CD4-positive, alpha-beta T cell treated with Interleukin-12 subunit alpha and Interleukin-12 subunit beta, for 1 hour (primary cell): ENCODE measurements around the gene RSPH9.
A peak's percentile ranks its signal among the peaks of the same experiment; 100 is the strongest.

Experiments used
- DNase-seq: peaks from one replicate; pipeline ENCODE4 v3.0.0-alpha.2; 2020

RSPH9 gene, protein sequence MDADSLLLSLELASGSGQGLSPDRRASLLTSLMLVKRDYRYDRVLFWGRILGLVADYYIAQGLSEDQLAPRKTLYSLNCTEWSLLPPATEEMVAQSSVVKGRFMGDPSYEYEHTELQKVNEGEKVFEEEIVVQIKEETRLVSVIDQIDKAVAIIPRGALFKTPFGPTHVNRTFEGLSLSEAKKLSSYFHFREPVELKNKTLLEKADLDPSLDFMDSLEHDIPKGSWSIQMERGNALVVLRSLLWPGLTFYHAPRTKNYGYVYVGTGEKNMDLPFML

DNA sequence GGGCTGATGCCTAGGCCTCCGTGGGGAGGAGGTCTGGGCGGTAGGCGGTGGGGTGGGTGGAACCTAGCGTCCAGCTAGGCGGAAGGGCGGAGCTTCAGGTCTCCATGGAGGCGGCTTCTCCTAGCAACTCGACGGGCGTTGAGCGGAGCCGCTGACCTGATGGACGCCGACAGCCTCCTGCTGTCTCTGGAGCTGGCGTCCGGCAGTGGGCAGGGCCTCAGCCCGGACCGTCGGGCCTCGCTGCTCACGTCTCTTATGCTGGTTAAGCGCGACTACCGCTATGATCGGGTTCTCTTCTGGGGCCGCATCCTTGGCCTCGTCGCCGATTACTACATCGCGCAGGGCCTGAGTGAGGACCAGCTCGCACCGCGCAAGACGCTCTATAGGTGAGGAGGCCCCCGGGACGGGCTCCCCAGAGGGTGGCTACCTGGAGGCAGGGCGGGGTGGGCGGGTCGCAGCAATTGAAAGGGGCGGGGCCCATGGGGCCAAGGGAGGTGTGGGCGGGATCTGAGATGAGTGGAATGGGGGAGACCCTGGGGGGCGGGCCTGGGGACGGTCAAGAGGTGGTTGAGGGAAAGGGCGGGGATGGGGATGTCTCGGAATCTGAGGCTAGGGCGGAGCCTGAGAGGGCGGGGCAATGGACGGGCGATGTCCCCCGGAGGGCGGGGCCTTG, at the start of gene RSPH9:
Gene RSPH9, plus strand, starts transcription at position 97 of the 673 bp plus-strand sequence. Its CDS starts 63 bp downstream, at position 160.
- peak; percentile 75 for DNase-seq

DNA sequence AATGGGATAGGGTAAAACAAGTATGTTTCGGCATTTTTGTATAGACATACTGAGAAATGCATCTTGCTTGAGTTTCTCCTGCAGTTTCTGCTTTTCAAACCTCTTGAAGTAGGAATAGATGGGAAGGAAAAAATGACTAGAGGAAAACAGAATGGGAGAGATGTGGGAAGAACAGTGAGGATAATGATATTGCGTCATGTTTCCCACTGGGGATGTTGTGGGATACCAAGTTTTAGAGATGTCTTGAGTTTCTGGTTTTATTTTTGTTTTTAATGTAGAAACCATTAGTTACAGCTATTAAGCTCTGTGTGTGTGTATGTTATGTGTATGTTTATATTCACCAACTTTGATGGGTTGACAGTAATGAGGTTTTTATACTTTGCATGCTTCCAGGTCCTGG, 44.2 kb upstream of the RSPH9 start:
- no peak for DNase-seq

DNA sequence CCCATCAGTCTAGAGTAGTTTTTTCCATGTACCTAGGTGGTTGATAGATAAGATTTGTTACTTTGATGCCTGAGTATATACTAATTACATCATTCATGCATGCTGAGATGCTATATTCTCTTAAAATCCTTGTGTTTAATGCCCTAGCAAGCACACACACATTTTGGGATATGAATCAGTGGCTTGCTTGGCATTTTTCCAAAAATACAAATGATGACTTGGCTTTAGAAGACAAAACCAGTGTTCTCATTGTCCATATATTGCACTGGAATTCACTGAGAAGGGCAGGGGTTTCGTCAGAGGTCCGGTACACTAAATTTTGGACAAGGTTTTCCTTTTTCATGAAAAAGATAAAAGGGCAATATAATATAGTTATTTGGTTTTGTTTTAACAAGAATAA, 40.7 kb upstream of the RSPH9 start:
- DNase-seq, result no peak

DNA sequence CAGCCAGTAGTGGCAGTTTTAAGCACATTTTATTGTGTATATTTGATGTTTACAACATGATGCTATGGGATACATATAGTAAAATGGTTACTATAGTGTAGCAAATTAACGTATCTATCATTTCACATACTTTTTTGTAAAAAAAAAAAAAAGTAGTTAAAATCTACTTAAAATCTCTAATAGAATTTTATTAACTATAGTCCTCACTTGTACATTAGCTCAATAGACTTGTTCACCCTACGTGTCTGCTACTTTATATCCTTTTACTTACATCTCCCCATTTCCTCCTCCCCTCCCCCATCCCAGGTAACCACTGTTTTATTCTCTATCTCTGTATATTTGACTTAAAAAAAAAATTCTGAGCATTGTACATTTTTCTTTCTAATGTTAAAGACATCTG, 38.8 kb upstream of the RSPH9 start:
- no peak for DNase-seq

DNA sequence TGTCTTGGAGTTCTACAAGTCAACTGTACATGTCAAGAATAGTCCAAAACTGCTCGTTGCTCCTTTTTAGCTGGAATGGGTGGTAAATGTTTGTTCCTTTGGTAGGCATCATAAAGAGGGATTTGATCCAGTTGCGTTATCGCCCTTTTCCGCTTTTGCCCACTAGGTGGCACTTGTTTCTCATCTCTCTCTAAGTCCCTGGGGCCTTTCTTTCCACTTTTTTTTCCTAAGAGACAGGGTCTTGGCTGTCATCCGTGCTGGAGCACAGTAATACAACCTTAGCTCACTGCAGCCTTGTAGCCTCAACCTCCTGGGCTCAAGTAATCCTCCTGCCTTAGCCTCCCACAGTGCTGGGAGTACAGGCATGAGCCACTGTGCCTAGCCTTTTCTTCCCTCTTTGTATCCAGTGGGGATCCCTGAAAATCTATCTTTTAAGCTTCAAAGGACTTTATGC, 36.5 kb upstream of the RSPH9 start:
- peak; percentile 61 for DNase-seq

DNA sequence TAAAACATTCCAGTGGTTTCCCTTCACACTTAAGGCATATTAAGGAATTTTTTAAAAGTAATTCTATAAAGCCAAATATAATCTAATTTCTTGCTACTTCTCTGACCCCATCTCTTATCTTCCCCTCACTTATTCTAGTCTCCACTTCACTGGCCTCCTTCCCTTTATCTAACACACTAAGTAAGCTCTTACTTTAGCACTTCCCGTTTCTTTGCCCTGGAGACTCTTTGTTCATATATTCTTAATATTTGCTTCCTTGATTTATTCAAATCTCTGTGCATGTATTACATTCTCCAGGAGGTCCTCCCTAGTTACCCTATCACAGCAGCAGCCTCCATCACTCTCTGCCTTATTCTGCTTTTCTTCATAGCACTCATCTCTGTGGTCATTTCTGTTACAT, 36.0 kb upstream of the RSPH9 start:
- DNase-seq, result no peak

DNA sequence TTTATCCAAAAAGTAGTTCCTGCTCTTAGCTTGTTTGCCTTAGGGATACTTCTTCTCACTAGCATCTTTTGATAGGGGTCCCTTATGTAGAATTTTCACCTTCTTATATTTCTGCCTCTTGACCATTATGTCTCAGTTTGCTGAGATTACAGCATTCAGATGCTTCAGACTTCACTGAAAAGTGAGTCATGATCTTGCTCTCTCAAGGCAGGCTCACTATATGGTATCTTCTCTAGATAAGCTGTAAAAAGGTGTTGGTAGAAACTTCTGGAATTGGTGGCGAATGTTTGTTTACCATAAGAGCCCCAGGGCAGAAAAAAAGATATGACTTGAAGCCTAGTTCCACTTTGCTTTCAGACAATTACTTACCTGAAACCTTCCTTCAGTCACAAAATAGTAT, 35.4 kb upstream of the RSPH9 start:
- DNase-seq, result no peak

DNA sequence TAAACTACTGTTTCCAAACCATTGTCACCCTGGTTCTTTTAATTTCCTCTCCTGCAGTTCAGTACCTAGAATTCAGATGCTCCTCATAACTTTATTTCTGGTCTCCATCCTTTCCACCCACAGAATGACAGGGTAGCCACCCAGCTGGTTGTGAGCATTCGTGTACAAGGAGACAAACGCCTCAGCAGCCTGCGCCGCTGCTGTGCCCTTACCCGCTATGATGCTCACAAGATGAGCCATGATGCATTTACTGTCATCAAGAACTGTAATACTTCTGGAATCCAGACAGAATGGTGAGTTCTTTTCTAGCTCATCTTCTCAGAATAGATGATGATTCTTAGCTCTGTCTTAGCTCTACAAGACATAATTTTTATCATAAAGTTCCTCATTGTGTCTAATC, 34.4 kb upstream of the RSPH9 start:
- no peak for DNase-seq

DNA sequence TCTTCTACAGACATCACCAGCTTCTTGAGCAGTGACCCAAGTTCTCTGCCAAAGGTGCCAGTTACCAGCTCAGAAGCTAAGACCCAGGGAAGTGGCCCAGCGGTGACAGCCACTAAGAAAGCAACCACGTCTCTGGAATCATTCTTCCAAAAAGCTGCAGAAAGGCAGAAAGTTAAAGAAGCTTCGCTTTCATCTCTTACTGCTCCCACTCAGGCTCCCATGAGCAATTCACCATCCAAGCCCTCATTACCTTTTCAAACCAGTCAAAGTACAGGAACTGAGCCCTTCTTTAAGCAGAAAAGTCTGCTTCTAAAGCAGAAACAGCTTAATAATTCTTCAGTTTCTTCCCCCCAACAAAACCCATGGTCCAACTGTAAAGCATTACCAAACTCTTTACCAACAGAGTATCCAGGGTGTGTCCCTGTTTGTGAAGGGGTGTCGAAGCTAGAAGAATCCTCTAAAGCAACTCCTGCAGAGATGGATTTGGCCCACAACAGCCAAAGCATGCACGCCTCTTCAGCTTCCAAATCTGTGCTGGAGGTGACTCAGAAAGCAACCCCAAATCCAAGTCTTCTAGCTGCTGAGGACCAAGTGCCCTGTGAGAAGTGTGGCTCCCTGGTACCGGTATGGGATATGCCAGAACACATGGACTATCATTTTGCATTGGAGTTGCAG, 31.0 kb upstream of the RSPH9 start:
- DNase-seq, result no peak

DNA sequence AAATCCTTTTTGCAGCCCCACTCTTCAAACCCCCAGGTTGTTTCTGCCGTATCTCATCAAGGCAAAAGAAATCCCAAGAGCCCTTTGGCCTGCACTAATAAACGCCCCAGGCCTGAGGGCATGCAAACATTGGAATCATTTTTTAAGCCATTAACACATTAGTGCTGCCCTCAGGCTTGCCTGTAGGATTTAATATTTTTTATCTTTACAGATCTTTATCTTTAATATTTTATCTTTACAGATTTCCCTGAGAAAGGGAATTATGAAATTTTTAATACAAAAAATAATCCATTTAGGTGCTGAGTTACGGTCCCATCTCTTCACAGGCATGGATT, 30.5 kb upstream of the RSPH9 start:
- no peak for DNase-seq

DNA sequence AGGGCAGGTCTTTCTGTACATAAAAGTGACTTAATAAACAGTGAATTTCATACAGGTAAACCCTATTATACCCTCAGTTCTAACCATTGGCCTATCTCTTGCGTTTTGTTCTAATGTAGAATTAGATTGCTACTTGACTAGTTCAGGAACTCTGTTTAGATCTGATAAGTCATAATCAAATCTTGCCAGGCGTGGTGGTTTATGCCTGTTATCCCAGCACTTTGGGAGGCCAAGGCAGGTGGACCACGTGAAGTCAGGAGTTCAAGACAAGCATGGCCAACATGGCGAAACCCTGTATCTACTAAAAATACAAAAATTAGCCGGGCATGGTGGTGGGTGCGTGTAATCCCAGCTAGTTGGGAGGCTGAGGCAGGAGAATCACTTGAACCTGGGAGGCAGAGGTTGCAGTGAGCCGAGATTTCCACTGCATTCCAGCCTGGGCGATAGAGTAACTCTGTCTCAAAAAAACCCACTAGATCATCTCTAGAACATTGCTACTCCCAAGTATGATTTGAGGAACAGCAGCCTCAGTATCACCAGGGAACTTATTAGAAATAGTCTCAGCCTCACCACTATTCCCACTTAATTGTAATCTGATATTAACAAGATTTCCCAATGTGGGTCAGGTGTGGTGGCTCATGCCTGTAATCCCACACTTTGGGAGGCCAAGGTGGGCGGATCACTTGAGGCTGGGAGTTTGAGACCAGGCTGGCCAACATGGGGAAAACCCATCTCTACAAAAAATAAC, 27.9 kb upstream of the RSPH9 start:
- DNase-seq, result no peak

DNA sequence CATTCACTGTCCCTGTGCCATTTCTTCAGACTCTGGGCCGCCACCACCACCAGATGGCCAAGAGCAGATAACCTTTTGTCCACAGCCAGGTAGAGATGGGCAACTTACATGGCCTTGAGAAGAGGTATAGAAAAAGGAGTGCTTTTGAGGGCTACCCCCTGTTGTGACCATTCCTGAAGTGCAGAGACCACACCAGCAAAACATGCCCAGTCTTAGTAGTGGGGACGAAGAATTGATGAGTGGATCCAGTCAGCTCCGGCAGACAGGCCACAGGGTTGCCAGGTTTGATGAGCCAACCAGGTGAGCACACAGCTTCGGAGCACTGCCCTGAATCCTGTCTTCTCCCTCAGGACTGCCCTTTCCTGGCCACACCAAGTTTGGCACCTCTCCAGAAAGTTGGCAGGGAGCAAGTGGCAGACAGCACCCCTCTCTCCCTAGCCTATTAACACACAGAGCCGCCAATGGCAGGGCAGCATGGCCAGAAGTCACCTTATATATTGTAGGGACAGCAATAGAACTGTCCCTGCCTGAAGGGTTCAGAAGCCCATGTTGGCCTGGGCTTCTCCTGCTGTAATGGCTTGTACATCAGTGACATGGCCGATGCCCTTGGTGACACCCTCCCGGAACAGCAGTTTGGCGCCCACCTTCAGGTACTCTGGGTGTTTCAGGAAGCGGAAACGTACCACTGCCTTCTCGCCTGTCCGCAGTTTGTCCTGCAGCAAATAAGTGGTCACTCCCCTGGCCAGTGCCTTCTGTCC, 23.6 kb upstream of the RSPH9 start:
- no peak for DNase-seq

DNA sequence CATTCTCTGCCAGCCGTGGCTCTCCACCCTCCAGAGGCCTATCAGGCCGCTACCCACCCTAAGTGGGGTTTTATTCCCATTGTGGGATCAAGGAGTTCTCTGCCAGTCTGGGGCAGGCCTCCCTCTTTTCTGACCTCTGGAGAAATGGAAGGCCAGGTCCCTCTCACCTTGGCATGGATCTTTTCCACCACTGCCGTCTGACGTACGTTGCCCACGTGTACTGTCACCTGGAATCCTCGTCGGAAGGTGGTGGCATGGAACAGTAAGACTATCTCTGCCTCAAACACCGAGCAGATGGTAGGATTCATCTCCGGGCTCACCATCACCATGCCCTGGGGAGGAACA, 23.0 kb upstream of the RSPH9 start:
- DNase-seq, result no peak

DNA sequence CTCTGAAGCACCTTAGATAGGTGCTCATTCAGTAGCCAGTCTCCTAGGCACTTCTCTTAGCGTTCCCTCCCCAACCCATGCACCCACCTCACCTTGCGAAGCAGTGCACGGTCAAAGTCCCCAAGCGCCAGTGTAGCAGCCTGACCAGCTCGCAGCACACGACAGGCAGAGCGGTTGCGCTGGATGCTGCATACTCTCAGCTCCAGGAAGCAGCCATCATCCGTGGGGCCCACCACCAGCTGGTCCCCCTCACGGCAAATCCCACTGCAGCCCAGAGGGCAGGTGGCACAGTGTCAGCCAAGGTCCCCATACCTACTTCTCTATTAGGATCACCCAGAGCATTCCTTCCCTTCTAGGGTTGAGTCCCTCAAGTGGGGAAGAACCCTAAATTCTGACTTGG, 22.3 kb upstream of the RSPH9 start:
- DNase-seq, result no peak

DNA sequence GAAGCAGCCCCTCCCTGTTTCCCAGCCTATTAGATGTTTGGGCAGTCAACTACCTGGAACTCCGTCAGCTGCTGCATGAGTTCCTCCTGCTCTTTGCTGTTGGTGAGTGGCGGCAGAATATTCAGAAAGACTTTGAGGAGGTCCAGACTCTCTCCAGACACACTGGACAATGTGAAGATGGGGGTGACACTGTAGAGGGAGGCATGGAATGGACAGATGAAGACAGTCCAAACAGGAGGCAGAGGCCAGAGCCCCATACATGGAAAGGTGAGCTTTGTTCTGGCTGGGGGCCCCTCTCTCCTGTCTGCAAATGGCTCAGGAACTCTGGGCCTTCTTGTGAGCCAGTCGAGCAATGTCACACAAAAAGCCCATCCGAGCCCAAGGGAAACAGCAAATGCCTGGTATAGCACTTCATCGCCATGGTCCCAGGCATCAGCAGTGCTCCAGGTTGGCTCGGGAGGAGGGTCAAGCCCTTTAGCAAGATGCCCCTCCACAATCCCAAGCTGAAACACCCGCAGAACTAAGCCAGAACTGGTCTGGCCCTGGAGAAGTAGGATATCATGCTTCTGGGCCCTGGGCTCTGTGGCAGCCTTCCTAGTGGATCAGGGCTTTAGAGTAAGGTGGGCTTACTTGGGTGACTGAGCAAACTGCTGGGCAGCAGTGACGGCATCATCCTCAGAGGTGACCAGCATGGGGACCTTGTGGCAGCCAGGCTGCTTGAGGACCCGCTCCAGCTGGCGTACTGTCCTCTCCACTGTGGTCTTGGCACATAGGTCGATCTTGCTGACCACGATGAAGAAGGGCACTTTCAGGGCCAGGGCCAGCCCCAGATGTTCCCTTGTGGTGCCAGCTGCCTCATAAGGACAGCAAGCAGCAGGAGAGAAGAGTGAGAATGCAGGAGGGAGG, 20.7 kb upstream of the RSPH9 start:
- DNase-seq, result no peak

DNA sequence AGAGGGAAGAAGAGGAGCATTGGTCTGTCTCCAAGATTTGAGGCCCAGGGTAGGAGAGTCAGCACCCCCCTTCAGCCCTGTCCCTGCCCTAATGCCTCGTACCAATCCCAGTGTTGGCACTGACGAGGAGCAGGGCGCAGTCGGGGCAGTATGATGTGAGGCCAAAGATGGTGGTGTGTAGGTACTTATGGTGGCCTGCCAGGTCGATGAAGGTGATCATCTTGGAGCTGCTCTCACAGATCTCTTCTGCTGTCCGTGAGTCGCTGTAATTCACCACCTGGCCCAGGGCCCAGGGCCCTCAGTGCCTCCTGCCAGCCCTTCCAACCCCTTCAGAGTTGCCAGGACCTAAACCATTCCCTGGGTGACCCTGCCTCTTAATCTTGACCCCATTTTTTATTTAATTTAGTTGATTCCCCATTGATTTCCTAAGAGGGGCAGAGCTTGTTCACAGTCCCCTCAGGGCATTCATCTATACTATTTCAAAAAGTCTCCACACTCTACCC, 20.0 kb upstream of the RSPH9 start:
- no peak for DNase-seq

DNA sequence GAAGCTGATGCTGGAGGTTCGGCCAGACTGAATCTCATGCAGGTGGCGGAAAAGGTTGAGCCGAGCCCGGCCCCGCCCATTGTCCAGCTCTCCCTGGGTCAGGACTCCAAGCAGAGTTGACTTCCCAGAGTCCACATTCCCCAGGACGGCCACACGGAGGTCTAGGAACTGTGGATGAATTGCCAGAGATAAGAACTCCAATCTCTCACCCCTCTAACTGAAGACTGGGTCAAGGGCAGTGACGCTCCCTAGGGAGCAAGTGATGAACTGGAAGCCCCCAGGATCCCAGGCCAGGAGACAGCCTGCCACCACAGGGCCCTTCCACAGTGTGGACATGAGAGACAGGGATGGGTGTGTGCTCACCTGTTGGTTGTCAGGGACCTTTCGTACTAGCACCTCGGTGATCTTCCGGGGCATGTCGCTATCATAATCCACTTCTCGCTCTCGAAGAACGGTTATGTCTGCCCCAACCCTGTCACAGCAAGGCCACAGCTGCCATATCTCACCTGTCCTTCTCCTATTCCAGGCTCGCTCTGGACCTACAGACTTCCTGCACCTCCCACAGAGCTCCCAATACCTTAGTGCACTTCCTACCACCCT, 19.3 kb upstream of the RSPH9 start:
- DNase-seq, result no peak

DNA sequence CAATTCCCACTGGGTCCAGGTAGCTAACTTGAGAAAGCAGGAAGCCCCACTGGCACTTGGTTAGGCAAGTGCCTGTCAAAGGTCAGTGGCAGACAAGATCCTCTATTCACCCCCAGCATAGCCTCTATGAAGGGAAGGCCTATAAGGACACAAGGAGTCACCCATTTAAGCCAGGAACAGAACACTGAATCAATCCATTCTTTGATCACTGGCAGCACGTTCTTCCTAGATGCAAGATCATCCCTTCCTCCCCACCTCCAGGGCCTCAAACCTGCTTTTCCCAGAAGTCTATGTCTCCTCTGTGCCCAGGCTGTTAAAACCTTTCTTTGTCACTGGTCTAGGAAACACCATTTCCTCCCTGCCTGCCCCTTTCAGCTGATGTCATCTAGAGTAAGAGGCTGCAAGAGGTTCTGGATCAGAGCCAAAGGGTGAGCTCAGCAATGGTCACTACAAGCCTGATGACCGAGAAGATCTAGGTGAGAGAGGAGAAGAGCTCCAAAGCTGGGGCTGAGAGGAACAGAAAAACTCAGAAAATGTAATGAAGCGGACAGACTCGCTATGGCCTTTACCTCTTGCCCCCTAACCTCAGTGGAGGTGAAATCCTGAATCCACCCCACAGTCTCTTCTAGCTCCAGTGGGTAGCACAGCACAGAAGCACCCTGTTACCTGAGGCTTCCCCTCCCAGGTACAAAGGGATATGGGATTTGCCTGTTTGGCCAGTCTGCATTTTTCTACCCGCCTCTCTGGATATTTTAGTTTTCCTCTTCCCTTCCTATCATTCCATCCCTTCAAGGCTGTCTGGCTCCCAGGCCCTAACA, 17.6 kb upstream of the RSPH9 start:
- DNase-seq, result no peak

DNA sequence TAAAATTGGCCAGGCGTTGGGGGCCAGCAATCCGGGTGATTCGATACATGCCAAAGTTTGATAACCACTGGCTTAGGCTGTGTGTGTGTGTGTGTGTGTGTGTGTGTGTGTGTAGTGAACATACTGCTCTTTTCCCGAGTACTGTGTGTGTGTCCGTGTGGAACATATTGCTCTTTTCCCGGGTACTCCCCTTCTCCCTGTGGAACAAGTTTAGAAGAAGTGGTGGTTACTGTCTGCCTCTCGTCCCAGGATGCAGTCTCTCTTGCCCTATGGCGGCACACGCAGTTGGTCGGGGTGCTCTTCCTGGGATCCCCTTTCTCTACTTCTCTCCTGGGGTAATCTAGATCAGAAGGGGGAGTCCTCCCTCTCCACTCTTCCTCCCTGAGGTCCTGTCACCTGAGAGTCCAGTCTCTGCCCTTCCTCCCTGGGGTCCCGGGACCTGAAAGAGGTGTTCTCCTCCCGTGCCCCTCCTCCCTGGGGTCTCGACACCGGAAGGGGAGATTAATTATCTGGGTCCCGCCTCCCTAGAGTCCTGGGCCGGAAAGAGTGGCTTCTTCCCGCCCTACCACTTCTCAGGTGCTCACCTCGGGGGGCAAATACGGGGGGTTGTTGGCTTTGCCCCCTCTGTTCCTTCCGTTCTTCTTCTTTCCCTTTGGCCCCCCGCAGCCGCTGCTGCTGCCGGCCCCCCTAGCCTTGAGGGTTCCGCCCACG, 16.3 kb upstream of the RSPH9 start:
- peak; percentile 66 for DNase-seq

DNA sequence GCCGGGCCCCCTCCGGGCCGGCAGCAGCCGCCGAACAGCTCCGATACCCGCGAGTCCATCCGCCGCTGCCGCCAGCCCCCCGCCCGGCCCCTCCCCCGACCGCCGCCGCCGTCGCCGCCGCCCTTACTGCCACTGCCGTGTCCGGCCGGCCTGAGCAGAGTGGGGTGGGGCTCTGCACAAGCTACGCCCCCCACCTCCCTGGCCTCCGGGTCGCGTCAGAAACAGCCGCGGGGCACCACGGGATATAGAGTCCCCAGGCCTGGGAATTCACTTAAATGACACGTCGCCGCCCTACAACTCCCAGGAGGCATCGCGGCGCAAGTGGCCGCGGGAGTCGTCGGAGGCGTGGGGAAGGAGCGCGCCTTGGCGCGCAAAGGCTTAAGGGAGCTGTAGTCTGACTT, 15.7 kb upstream of the RSPH9 start, which contains the start of gene GTPBP2:
Gene GTPBP2, minus strand, starts transcription at position 161 of the 401 bp plus-strand sequence. Its CDS starts 102 bp downstream, at position 59.
- DNase-seq, result peak; percentile 96
